ENCODE data around the gene RBFOX1.

RBFOX1 gene

DNA sequence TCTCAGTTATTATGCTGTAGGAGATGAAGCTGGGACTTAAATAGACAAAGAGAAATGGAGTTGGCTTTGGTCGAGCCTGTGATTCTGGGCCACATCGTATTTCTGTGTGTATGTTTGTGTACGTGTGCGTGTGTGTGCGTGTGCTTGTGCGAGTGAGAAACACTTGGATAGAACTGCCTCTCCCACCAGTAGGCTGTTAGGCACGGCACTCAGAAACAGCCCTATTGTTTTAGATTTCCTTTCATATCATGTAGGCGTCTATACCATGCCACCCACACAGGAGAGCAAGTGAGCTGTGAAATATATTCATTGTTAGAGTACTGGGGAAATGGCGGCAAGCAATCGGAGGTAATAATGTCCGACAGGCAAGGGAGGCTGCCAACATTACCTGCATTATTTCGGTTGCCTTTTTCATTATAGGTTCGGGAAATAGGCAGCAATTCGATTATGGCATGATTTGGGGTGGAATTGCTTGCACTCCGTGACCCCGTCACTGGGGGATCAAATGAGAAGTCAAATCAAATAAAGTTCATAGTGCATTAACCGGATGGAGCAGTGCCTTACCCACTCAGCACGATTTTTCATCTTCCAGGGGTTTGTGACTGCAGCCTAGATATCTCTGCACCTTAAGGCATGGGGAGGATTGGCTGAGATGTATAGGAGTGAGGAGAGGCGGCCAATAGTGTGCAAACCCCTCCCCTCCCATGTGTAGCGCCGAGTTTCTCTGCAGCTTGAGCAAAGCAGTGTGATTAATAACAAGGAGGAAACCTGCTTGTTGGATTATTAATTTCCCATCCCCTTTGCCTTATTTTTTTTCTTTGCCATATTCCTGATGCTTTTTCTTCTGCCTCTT, 89.6 kb downstream of the RBFOX1 start:
- no peak for DNase-seq (ENCODE audit: low spot score)
- in situ Hi-C loops (cut with MboI; ENCODE audit: low sequenced_read_pairs, unreplicated experiment), result no loop called here
- no peak for TF ChIP-seq CTCF (IDR thresholded peaks at IDR 0.05; ENCODE audit: borderline replicate concordance, control extremely low read depth, extremely low read depth, insufficient read depth, missing control alignments)

DNA sequence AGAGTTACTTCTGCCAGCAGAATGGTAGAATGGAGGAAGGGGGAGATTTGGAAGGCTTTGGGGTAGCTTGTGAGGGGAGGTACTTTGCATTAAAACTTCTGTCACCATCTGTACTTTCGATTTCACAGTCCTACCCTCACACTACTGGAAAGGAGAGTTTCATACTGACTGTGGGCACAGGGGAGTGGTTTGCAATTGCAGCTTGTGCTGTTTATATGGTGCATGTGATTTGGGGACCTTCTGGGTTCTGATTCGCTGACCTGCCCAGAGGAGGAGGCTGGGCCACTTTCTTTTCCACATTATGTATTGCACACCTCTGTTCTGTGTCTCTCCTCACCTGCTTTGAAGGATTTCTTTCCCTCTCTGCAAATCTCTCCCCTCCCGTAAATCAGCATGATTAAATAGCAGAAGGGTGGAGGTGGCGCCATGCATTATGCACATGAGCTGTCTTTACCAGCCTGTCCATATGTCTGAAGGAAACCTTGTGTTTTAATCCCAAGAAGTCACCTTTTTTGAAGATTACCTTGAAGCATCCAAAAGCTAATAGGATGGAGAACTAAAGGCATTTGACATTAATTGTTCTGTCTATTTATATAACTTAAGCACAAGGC, 90.9 kb downstream of the RBFOX1 start:
- TF ChIP-seq CTCF (IDR thresholded peaks at IDR 0.05; ENCODE audit: borderline replicate concordance, control extremely low read depth, extremely low read depth, insufficient read depth, missing control alignments), result no peak
- in situ Hi-C loops (cut with MboI; ENCODE audit: low sequenced_read_pairs, unreplicated experiment), result no loop called here
- no peak for DNase-seq (ENCODE audit: low spot score)

- in situ Hi-C loops (cut with MboI; ENCODE audit: low sequenced_read_pairs, unreplicated experiment), result no loop called here
- DNase-seq (ENCODE audit: low spot score), result no peak
- no peak for TF ChIP-seq CTCF (IDR thresholded peaks at IDR 0.05; ENCODE audit: borderline replicate concordance, control extremely low read depth, extremely low read depth, insufficient read depth, missing control alignments)
Observed at GRCh38 chr16:7426161-7426560, 93.5 kb downstream of the RBFOX1 start.

DNA sequence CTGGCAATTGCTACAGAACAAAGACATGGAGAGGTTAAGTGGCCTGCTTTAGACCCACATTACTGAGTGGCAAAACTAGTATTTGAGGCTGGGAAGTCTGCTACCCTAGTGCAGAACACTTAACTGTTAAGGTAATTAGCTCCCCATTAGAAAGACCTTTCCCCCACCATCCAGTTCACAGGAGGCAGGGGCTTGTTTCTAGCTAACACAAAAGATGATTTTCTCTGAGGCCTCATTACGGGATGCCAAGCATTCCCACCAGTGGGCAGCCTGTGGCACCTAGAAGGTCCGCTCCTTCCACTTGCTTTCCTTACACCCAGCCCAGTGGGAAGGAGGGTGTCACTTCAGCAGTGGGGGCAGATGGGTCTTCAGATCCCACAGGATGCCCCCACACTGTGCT, 99.1 kb downstream of the RBFOX1 start:
- DNase-seq (ENCODE audit: low spot score), result no peak
- TF ChIP-seq CTCF (IDR thresholded peaks at IDR 0.05; ENCODE audit: borderline replicate concordance, control extremely low read depth, extremely low read depth, insufficient read depth, missing control alignments), result no peak
- in situ Hi-C loops (cut with MboI; ENCODE audit: low sequenced_read_pairs, unreplicated experiment), result no loop called here

DNA sequence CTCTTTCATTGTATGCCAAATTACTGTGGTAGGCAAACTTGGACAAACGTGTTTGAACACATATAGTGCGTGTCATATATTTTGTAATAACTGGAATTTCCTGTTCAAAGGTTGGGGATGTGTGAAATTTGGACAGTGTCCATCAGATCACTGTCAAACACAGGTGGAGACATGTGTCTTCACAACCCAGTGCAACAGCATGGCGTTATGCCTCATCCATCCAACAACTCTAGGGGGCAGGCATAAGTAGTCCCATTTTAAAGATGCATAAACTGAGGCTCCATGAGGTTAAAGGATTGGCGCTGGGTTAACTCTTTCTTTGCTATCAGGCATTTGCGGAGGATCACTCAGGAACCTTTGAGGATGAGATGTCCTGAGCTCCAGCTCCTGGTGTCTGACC, 103.7 kb downstream of the RBFOX1 start:
- no peak for DNase-seq (ENCODE audit: low spot score)
- in situ Hi-C loops (cut with MboI; ENCODE audit: low sequenced_read_pairs, unreplicated experiment), result no loop called here
- no peak for TF ChIP-seq CTCF (IDR thresholded peaks at IDR 0.05; ENCODE audit: borderline replicate concordance, control extremely low read depth, extremely low read depth, insufficient read depth, missing control alignments)

DNA sequence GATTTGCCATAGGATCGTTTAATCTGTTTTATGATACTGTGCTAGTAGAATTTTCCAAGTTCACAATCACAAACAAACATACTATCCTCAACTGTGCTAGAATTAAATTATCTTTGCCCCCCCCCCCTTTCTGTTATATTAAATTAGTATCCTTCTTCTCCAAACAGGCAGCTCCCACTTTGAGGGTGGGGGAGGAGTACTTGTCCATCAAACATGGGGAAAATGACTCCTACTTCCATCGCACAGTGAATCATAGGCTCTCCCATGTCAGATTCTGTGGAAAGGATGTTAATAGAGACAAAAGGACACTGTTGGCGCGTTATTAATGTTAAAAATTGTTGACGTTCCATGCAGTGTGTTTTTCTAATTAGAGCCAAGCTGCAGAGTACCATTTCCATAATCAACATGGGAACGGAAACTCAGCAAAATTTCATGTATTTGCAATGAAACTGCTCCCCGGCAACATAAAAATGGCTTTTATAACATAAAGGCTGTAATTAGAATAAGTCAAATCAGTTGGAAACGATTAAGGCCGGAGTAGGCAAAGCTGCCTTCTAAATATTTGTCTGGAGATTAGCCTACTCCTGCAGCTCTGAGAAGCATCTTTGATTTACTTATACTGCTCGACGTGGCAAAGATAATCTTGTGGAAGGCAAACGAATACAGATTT, 104.6 kb downstream of the RBFOX1 start:
- TF ChIP-seq CTCF (IDR thresholded peaks at IDR 0.05; ENCODE audit: borderline replicate concordance, control extremely low read depth, extremely low read depth, insufficient read depth, missing control alignments), result no peak
- DNase-seq (ENCODE audit: low spot score), result no peak
- in situ Hi-C loops (cut with MboI; ENCODE audit: low sequenced_read_pairs, unreplicated experiment), result no loop called here
